ENCODE results near the gene LRRC46. TPM values are rescaled to one million over a fixed set of nuclear protein-coding genes. Genes with fewer than 3 reads are reported as not detected.

The LRRC46 gene
- total RNA-seq, 1 donor from 2014 or later: not detected

DNA sequence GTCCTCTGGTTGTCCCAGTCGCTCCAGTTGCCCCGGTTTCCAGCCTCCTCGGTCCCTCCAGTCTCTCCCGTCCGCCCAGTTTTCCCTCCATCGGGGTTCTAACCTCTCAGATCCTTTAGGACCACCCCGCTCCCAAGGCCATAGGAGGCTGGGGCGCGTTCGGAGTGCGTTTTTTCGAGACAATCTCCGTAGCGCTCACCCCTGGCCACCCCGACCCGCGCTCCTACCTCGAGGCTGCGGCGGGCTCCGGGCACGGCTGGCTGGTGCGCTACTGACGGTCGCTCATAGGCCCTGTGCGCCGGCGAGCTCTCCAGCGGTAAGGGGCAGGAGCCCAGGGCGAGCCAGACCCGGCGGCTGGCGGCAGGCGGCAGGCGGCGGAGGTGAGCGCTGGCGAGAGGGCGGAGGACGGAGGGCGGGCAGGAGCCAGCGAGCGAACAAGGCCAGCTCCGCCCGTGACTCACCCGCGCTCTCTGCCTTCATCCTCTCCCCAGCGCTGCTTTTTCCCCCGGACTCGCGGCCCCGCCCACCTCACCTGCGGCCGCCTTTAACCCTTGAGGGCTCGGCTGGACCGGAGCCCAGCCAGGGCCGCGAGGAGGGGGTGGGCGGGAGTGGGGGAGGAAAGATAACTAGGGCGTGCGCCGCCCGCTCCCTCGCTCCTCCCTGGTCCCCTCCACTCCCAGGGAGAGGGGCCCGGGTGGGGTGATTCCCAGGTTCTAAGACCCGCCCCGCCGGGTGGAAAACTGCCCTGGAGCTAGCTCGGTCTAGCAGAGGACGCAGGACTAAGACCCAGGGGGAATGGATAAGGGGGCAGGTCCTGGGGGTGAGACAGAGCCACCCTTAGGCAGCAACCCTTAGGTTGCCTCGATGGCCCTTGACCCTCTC is 19.5 kb downstream of the LRRC46 start, which contains the start of gene SP6:
Gene SP6 (minus strand): TSS at position 472 of the 882 bp plus-strand sequence. CDS start 2,734 bp downstream, outside the sequence.
- DNase-seq (ENCODE audit: low spot score): no peak

DNA sequence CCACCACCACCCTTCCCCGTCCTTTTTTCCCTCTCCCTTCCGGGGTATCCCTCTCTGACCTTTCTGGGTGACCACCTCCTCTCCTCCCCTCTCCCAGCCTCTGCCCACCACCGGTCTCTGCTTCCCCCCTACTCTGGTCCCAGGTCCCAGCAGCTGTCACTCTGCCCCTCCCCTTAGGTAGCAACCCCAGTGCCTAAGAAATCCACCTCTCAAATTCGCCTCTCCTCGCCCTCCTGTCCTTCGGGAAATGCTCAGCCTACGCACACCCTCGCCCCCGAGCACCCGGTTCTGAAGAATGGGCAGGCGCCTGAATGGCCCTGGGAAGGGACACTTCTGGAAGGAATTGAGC is 20.3 kb downstream of the LRRC46 start:
- no peak for DNase-seq (ENCODE audit: low spot score)

DNA sequence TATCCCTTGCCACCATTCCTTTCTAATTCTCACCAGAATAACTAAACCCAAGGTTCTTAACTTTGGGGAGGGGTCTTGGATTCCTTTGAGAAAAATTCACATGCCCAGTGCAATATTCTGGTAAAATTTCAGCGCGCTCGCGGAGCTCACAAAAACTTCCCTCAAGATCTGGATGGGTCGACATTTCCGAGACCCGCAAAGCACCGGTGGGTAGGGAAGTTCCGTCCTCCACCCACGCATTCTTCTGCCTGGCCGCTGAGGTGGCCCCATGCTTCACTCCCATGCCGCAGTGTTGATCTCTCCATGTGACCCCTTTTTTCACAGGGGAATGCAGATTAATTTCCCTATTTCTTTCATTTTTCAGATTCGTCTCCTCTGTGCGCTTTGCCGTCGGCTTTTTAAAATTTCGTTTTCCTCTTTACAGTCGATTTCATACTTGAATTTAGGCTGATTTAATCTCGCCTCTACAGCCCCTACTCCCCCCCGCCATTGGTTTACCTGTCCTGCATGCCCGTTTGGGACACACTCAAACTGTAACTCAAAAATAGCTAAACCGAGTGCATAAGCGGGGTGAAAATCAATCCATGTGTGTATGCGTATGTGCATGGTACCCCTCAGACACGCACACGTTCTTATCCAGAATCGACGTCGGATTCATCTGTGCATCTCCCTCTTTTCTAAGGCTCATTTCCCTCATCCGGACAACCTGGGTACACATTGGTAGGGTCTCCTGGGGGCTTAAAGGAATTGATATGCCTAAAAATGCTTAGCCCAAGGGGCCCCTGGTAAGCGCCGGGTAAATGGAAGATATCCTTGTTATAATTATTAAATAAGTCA is 20.9 kb downstream of the LRRC46 start:
- no peak for DNase-seq (ENCODE audit: low spot score)

DNA sequence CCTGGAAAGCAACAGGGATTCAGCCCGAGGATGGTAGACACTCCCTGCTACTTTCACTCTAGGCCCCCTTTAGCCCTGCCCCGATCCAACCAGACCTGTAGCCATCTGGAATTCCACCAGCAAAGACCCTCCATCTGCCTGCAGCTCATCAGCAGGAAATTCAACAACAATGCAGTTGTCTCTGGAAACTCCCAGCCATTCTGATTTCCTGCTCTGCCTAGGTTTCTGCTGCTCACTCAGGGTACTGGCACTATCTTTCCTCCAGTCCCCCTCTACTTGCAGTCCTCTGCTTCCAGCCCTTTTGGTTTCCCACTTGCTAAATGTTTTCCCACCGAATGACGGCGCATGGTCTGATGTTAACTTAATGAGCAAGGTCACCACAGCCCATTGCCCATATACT is 22.1 kb downstream of the LRRC46 start:
- DNase-seq (ENCODE audit: low spot score): no peak

DNA sequence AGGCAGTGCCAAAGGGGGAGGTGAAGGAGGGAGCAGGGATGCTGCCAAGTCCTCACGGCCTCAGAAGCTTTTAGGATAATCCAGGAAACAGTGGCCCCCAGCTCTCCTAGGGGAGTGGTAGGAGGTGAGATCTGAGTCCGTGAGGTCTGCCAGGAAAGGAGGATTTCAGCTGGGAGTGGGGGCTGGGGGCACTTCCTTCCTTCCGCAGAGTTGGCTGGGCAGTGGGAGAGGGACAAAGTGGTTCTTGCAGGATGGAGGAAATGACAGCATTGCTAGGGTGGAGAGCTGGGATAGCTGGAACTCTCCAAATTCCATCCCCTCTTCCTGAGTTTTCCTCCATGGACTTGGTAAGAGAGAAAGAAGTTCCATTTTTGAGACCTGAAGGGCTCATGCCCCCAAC is 24.3 kb downstream of the LRRC46 start:
- no peak for DNase-seq (ENCODE audit: low spot score)

DNA sequence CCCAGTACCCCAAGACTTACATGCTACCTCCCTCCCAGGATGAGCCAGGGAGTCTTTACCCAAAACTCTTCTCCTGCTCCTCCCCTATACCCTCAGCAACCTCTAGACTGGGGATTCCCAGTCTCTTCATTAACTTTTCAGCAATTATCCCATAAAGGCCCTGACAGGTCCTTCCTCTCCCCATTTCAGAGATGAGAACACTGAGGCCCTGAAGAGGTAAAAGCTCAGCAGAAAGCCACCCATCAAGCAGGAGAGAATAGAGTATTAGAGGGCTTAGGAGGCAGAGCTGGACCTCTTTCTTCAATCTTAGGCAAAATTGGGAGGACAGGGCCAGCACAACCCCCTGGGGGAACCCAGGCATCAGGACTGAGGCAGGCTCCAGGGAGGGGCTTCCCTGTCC is 25.4 kb downstream of the LRRC46 start:
- DNase-seq (ENCODE audit: low spot score): no peak

DNA sequence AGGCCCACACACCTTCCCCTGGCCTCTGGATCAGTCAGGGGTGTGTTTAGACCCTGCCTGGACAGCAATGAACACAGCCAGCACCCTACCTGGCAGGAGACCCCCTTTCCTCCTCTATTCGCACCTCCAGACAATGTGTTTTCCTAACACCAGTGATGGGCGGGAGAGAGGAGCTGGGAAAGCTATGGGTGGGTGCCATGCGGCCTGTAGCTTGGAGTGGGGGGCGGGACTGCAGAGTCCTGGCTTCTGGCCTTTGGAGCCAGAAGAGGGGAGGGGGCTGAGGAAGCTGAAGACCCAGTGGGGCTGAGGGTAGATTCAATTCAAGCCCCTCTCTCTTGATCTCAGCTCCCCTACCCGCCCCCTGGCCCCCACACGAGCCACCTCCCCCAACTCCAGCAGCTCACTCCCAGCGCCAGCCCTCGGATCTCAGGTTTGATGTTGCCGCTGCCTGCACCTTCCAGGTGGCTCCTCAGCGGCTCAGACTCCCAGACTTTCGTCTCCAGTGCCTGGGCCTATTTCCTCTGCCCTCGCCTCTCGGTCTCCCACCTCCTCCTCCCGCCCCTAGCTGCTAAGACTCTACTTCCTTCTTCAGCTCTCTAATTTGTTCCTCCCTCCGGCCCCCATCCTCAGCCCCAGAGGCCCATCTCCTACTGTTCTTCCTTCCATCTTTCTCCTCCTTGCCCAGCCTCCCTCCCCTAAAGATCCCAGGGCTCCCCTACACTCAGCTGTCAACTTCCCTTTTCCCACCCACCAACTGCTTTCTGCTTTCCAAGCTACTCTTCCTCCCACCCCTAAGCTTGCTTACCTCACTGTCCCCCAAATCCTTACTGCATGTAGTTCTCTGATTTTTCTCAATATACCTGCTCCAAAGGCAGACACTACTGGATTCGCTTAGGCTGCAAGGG is 26.3 kb downstream of the LRRC46 start:
- DNase-seq (ENCODE audit: low spot score): no peak

DNA sequence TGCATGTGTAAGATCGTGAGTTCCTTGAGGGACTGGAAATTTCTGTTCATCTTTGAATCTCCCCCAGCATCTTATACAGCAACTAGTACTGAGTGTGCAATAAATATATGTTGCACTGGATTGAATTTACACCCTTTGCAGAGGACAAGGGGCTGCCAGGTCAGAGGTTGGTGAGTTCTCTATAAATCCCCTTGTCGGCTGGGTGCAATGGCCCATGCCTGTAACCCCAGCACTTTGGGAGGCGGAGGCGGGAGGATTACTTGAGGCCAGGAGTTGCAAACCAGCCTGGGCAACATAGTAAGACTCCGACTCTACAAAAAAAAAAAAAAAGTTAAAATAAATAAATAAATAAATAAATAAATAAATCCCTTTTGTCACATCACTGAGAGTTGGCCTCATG is 28.9 kb downstream of the LRRC46 start:
- DNase-seq (ENCODE audit: low spot score): no peak

DNA sequence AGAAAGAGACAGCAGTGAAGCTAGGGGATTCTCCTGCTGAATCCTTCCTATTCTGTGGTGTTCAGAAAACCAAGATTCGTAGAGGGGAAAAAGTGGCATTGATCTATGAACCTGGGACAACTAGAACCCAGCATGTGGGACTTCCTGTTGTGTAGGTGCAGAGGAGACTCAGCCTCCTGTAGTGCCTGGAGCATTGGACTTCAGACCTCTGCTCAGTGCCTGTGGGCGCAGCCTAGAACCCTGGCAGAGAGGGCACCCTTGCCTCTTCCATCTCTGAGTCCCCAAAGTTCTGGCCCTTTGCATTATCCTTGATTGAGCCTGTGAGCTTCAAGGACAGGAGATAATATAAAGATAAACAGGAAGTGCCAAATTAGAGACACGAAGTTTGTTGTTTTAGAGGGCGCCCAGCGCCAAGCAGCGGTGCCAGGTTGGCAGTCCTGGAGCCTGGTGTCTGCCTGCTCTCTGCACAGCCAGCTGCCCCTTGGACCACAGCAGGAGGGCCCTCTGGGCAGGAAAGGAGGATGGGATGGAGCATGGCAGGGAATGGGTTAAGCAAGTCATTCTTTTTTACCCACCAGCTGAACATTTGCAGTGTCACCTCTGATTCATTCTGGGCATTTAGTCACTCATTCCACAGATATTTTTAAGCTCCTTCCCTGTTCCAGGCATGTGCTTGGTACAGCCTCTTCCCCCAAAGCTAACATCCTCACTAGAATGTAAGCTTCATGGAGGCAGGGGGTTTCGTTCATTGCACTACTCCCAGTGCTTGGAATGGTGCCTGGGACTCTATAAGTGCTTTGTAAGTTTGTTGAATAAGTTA is 31.4 kb downstream of the LRRC46 start:
- no peak for DNase-seq (ENCODE audit: low spot score)

DNA sequence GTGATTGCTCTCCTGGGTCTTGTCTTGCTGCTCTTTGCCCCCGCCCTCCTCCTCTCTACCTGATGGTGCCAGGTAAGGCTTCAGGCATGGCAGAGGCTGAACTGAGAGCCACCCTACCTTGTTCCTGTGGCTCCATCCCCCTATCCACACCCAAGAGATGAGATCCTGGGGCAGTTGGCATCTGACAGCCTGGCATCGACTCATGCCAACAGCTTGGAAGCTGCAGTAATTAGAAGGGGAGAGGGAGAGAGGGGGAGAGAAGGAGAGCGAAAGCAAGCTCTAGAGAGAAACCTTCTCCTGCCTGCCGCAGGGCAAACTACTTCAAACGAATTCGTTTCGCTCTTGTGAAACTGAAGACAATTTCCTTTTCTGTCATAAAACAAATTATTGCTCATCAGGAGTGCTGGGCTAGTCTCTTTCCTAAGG is 33.3 kb downstream of the LRRC46 start:
- DNase-seq (ENCODE audit: low spot score): no peak

DNA sequence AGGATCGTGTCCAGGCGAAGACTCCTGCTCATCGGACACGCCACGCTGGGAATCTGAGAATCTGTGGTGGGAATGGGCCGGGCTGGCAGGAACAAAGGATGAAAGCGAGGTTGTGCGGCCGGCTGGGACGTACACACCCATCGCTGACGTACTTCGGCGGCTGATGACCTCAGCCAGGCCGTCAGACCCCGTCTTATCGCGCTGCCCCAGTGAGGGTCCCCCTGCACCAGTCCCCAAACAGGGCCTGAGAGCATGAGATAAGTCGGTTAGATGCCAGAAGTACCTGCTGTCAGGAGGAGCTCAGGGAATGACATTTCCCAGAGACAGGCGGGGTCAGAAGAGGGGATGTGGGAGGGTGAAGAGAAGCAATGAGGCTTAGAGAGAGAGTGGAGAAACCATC is 35.5 kb downstream of the LRRC46 start:
- no peak for DNase-seq (ENCODE audit: low spot score)

DNA sequence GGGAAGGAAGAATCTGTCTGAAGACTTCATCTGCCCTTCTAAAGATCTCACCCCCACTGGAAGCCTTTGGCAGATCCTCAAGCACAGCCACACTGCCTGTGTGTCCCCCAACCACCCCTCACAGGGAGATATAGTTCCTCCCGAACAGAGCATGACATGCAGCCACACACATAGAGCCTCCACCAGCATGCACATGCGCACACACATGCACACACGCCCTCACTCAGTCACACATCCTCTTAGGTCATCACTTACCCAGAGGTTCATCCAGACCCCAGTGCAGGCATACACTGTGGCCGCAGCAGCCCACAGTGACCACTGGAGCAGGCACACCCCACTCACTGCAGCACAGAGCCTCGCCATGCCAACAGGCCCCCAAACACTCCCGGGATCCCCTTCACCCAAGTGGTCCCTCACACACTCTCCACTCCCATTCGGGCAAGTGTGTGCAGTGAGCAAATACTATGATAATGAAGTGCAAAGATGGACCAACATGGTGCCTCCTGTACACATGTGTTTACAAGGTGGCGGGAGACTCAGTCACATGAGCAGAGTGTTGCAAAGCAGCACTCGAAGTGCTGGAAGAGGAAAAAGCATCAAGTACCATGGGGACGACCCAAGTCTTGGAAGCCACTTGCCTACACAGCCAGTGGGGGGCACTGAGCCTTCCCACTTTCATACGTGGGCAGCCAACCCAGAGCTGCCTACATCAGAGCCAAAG is 36.5 kb downstream of the LRRC46 start:
- DNase-seq (ENCODE audit: low spot score): no peak

DNA sequence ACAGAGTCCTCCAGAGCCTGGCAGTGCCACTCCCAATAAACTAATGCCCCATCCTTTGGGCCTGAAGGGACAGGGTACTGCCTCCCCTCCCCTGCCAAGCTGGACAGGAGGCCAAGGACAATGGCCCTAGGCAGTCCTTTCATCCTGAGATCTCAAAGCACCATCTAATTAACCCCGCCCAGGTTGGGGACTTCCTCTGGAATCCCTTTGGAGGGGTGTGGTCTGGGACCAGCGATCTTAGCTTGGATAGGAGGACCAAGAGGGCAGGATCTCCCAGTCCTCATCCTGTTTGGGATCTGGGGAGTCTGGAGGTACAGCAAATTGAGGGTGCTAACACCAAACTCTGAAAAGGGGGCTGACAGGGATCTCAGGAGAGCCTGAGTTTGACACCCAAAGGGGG is 37.6 kb downstream of the LRRC46 start:
- no peak for DNase-seq (ENCODE audit: low spot score)

DNA sequence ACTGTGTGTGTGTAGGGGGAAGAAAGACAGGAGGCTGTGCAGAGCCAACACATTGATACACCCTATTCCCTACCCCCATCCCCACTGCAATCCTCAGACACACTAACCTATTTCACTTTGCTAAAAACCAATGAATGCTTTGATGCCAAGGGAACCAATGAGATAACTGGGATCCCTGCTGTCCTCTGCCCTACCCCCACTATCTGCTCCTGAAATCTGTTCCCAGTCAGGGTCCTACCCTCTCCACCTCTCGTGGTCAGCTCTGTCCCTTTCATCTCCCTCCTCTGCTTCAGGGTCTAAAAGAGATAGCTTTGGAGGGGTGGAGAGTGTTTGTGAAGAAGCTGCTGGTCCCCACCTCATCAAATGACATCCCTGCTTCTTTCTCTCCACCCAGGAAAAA is 38.6 kb downstream of the LRRC46 start:
- no peak for DNase-seq (ENCODE audit: low spot score)

DNA sequence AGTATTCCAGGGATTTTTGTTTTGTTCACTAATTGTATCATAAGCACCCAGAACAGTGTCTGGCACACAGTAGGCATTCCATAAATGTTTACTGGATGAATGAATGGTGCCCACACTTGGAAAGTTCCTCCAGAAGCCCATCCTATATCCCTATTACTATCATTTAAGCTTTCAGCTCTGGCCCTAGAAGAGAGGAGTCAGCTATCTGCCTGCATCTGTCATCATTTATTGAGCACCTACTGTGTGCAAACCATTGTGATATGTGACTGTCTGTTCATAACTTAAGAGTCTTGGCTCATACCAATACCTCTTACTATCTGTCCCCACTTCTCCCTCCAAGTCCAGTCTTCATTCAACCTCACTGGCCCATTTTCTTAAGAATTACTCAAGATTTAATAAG is 39.6 kb downstream of the LRRC46 start:
- DNase-seq (ENCODE audit: low spot score): no peak

DNA sequence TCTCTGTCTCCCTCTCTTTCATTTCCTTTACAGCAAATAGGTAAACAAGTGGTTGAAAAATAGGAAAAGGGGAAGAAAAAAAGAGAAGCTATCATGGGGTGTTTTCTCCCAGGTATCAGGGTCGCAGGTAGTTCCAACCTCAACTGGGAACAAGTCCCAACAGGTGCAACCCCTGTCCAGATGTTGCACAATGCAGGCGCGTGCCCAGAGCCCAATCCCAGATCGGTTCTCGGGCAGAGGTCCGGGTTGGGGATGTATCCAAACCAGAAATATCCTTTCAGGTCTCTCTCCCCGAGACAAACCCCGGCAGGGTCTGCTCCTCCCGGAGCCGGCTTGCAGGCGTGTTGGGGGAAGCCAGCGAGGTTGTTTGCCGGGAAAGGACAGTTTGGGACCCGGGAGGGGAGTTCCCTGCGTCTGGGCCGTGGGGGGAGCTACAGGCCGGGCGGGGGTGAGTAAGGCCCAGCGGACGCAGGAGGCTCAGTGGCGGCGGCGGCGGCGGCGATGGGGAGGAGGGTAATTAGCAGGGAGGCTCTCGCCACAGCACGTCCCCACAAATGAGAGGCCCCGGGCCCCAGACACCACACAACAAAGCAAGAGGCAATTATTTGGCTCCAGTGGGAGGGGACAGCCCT is 40.7 kb downstream of the LRRC46 start:
- no peak for DNase-seq (ENCODE audit: low spot score)

DNA sequence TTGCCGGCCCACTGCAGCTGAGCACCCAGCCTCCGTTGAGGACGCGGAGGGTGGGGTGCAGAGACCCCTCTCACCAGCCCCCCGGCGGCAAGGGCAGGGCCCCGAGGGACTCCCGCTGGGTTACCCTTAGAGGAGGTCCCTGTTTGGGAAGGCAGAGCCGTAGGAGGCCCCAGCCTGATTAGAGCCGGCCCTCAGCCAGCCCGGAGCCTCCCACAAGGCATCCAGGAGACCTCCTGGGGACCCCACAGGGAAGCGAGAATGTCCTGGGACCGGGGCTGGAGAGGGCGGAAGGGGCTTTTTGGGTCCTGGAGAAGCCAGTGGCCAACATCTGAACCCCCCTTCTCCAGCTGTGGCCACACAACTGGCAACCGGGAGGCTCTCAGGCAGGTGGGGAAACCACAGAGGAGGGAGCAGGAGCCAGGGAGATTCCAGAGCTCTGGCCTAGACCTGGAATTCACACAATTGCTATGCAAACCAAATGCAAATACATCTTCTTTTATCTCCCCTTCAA is 41.2 kb downstream of the LRRC46 start:
- no peak for DNase-seq (ENCODE audit: low spot score)

DNA sequence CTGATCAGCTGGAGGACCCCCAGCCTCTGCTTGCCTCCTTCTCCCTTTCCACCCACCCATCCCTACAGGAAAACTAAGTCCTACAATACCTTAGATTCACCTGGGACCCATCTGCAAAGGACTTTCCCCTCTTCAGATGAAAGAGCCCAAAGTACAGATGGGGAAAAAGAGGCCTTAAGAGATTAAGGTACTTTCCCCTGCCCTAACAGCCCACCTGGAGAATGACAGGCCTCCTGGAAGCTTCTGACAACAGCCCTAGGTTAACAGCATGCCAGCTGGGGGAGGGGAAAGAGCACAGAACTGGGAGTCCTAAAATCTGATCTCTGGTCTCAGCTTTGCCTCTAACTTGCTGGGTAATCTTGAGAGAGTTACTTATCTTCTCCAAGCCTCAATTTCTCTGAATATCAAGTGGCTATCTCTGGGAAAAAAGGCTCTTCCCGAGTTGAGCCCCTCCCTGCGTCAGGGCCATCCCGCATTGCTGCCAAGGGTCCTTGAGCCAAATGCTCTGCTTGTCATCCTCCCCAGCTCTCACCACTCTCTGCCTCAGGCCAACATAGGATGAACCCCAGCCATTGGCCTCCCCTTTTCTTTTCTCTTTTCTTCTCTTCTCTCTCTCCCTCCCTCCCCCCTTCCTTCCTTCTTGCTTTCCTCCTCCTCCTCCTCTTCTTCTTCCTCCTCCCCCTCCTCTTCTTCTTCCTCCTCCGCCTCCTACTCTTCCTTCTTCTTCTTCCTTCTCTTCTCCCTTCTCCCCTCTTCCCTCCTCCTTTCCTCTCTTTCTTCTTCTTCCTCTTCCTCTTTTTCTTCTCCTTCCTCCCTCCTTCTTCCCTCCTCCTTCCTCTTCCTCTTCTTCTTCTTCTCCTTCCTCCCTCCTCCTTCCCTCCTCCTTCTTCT is 42.0 kb downstream of the LRRC46 start:
- no peak for DNase-seq (ENCODE audit: low spot score)

Measured in mesenteric fat pad (tissue), 1 donor.